GM12872 (cell line): ENCODE data around the gene ZNF892.

ENCODE experiments used
- CTCF ChIP-seq: IDR thresholded peaks from 3 replicates; pipeline ENCODE4 v1.5.1; 2011; ENCODE audit warnings: low read depth, mild to moderate bottlenecking, low read length, moderate library complexity; ENCODE audit not compliant: insufficient read depth

The ZNF892 gene

GRCh38 chr2:95192956-95193355, 14.4 kb upstream of the ZNF892 start:
- peak; percentile 58 for TF ChIP-seq CTCF

GRCh38 chr2:95203911-95204310, 3.4 kb upstream of the ZNF892 start:
- TF ChIP-seq CTCF = no peak

GRCh38 chr2:95204396-95204795, 2.9 kb upstream of the ZNF892 start:
- no peak for TF ChIP-seq CTCF

GRCh38 chr2:95206096-95206495, 1.2 kb upstream of the ZNF892 start:
- TF ChIP-seq CTCF = no peak

GRCh38 chr2:95208106-95208505, 785 bp downstream of the ZNF892 start:
- no peak for TF ChIP-seq CTCF

GRCh38 chr2:95215018-95215612, 7.8 kb downstream of the ZNF892 start:
- TF ChIP-seq CTCF = no peak

GRCh38 chr2:95220449-95220848, 13.1 kb downstream of the ZNF892 start:
- no peak for TF ChIP-seq CTCF
